HG03457 (cell line): ENCODE results near the gene TMC1.

Source experiments
- ATAC-seq: cut with Tn5 transposase; IDR thresholded peaks from one replicate; pipeline ENCODE4 v1.9.1; 2021; ENCODE audit warnings: moderate number of reproducible peaks; ENCODE audit not compliant: unreplicated experiment

The TMC1 gene

GRCh38 chr9:72600671-72601070, 79.3 kb downstream of the TMC1 start:
- no peak for ATAC-seq

- ATAC-seq: no peak
These were observed 80.2 kb downstream of the TMC1 start for GRCh38 chr9:72601615-72602014.

- no peak for ATAC-seq
These were observed 91.0 kb downstream of the TMC1 start for GRCh38 chr9:72612449-72612848.

DNA sequence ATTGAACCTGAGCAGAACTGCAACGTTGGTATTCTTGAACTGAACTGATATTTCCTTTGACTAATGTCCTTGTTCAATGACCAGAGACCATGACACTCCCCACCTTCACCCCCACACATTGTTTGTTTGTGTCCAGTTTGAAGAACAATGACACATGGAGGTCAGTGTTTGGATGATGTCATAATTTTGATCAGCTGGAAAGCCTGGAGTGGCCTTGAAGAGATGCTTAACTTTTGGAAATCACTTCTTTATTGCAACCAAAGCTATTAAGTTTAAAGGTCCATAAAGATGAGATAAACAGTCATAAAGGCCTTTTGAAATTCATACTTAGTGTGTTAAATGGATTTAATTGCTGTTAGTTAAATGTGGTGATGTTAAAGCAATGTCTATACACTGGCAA, 92.7 kb downstream of the TMC1 start:
- no peak for ATAC-seq

DNA sequence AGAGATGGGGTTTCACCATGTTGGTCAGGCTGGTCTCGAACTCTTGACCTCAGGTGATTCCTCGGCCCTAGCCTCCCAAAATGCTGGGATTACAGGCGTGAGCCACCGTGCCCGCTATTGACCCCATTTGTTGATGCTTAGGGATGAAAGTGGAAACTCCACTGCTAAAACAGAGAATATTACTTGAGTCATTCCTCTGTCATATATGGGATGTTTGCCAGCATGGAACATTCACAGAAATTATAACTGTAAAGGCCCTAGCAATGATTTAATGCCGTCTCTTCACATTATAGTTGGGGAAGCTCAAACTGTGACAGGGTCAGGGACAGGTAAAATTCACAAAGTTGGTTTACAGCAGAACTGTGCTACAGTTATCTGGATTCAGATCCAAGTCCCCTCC, 94.5 kb downstream of the TMC1 start:
- no peak for ATAC-seq

DNA sequence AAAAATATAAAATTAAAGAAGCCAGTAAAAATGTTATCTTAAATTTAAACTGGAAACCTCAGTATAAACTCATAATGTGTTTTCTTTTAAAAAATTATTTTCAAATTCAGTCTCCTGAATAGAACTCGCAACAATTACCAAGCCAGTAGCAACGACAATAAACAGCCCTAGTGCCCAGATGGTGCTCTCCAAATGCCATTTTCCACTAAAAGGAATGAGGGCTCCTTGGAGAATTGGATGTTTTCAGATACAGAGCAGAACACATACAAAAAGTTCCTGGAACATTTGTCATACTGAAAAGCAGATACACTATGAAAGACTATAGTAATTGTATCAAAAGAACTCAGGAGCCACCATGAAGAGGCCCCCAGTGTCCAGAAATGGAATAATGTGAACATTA, 97.4 kb downstream of the TMC1 start:
- ATAC-seq: no peak

DNA sequence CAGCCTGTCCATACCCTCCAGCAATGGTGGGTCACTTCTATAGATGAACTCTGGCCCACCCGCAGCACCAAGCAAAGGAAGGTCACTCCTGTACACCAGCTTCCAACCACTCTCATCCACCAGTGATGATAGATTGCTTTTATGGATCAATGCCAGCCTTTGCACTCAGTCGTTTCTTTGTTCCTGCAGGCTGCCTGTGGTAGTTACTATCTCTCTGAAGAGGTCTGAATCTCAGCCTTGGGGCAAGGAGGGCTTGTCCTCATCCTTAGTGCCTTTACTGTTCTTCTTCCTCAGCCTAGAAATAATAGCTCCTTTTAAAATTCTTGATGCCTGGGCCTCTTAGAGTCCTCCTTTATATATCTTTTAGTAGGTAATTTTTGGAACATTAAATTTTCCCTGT, 100.8 kb downstream of the TMC1 start:
- no peak for ATAC-seq

DNA sequence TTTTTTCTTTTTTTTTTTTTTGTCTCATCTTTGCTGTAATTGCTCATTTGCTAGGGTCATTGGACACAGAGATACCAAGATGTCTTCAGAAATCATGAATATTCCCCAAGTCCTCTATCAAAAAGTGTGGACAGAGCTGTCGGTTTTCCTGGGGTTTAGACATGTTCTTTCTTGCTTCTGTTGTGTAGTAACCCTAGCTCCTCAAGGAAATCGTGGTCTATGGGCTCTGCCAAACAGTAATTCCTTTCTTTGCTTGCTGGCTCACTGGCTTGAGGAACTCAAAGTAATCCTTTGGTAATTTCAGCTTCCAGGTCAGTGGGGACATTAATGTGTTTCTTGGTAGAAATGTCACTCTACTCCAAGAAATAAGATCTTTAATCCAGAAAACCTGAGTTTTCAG, 101.7 kb downstream of the TMC1 start:
- no peak for ATAC-seq

- ATAC-seq: no peak
These were observed 105.7 kb downstream of the TMC1 start for GRCh38 chr9:72627147-72627546.

DNA sequence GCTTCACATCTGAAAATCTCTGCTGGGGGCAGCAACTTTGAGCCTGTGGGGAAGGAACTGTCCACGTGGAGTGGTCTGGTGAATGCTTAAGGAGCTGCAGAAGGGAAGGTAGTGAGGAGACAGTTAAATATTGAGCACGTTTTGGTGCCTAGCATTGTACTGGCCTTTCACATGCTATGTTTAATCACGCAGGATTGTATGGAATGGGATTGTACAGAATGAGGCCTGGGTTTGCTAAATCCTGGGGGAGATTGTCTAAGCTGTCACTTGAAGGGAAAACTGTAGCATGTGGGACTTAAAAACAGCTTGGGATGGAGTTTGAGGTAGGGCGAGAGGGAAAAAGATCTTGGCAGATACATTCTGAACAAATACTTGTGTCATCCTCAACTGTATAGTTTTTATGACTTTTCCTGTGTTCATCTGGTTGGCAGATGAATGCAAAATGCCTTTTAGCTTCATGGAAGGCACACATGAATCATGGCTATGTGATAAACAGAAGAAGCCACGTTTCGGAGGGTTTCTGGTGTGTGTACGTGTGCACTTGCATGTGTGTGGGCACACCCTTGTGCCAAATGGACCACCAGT, 106.6 kb downstream of the TMC1 start:
- no peak for ATAC-seq

DNA sequence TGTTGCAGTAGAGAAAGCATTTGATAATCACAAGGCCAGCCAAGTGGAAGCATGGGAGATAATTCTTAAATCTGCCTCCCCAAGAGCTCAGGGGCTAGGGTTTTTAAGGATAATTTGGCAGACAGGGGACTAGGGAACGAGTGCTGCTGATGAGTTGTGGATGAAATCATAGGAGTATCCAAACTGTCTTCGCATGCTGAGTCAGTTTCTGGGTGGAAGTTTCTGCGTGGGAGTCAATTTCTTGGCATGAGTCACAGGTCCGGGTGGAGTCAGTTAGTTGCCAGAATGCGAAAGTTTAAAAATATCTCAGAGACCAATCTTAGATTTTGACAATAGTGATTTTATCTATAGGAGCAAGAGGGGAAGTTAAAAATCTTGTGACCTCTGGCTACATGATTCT, 112.6 kb downstream of the TMC1 start:
- ATAC-seq: no peak

GRCh38 chr9:72635197-72635596, 113.8 kb downstream of the TMC1 start:
- ATAC-seq: peak; percentile 99

DNA sequence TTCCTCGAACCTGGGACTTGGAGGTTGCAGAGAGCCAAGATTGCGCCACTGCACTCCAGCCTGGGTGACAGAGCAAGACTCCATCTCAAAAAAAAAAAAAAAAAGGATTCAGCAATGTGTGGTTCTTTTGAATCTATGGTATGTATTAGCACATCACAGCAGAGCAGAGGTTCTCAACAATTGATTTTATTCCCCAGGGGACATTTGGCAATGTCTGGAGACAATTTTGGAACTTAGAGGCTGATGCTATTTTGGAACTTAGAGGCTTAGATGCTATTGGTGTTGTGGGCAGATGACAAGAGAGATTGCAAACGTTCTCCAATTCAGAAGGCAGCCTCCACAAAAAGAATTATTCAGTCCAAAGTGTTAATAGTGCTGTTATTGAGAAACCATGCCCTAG, 115.2 kb downstream of the TMC1 start:
- ATAC-seq: no peak

- ATAC-seq: no peak
These were observed 122.2 kb downstream of the TMC1 start for GRCh38 chr9:72643651-72644050.

GRCh38 chr9:72646061-72646460, 124.7 kb downstream of the TMC1 start:
- no peak for ATAC-seq

DNA sequence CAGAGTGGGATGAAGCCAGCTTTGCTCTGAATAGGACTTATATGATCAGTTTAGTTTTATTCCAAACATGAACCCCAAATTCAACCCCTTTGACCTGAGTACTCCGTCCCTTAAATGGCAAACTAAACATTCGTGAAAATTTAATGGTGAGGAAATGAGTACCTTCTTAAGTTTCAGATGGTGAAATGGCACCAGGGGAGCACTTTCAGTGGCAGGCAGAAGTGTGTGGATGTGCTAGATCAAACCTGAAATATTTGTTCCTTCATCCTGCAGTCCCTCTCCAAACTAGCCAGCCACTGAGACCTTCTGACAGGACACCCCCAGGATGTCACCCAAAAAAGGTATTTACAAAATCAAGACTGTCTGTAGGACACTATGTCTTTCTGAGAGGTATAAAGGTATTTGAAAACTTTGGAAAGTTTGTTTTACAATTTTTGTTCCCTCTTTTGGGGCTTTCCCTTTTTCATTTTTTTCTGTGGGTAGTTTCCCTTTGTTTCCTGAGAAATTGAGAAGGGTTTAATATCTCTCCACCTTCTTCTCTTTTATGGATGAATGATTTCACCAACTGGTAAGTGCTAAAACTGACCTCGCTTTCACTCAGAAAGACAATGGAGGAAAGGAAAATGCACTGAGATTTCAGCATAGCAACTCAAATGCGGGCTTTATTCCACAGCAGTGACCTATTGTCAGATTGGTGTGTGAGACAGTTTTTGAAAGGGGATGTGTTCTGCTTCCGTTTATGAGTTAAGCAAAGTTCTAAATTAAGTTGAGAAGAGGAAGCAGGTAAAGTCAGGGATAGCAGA, 127.1 kb downstream of the TMC1 start:
- no peak for ATAC-seq

- ATAC-seq: no peak
These were observed 127.7 kb downstream of the TMC1 start for GRCh38 chr9:72649127-72649442.

- ATAC-seq: no peak
These were observed 128.8 kb downstream of the TMC1 start for GRCh38 chr9:72650206-72650605.

GRCh38 chr9:72656021-72656420, 134.6 kb downstream of the TMC1 start:
- ATAC-seq: no peak

- ATAC-seq: no peak
These were observed 135.6 kb downstream of the TMC1 start for GRCh38 chr9:72657023-72657422.

GRCh38 chr9:72658703-72659102, 137.3 kb downstream of the TMC1 start:
- no peak for ATAC-seq

- ATAC-seq: no peak
These were observed 140.2 kb downstream of the TMC1 start for GRCh38 chr9:72661401-72662135.
